DND-41 (cell line): Measurements from ENCODE around the gene ACSF3.

Source experiments
- ATAC-seq: fragments of 200-7000 bp; cut with Tn5 transposase; 3 replicates; pipeline ENCODE4 v1.9.1; 2021; ENCODE audit warnings: low read depth; ENCODE audit not compliant: insufficient read depth
- DNase-seq: peaks from one replicate; pipeline ENCODE4 v3.0.0-alpha.2; 2020
- H2AFZ ChIP-seq: 2 replicates; pipeline ENCODE4 v1.6.0; 2012; ENCODE audit warnings: low read depth, low read length
- H3K27ac ChIP-seq: 2 replicates; pipeline ENCODE4 v1.5.1; 2012; ENCODE audit warnings: low read length, inconsistent platforms
- H3K27me3 ChIP-seq: fragments of 200-600 bp; sonication (generic); 2 replicates; pipeline ENCODE4 v1.6.0; 2012; ENCODE audit warnings: low read length, mild to moderate bottlenecking, inconsistent platforms; ENCODE audit not compliant: insufficient read depth, poor library complexity
- H3K36me3 ChIP-seq: 2 replicates; pipeline ENCODE4 v1.5.1; 2012; ENCODE audit warnings: low read length, inconsistent platforms; ENCODE audit not compliant: insufficient read depth
- H3K4me1 ChIP-seq: 2 replicates; pipeline ENCODE4 v1.5.1; 2012; ENCODE audit warnings: mild to moderate bottlenecking, low read length; ENCODE audit not compliant: insufficient read depth
- H3K4me2 ChIP-seq: 2 replicates; pipeline ENCODE4 v1.6.0; 2012; ENCODE audit warnings: mild to moderate bottlenecking, moderate library complexity, low read length, inconsistent platforms; ENCODE audit not compliant: insufficient read depth
- H3K4me3 ChIP-seq, 2 experiments: fragments of 200-600 bp in 1 of 2; shearing (Covaris generic) in 1 of 2; 2 replicates each; pipeline ENCODE4 v1.5.1; 2012 to 2016; ENCODE audit warnings: inconsistent platforms in 2 of 2, low read length in 2 of 2, mild to moderate bottlenecking in 2 of 2, low read depth in 1 of 2, moderate library complexity in 1 of 2
- H3K79me2 ChIP-seq: 2 replicates; pipeline ENCODE4 v1.6.0; 2012; ENCODE audit warnings: low read length, inconsistent platforms; ENCODE audit not compliant: insufficient read depth
- H3K9ac ChIP-seq: 2 replicates; pipeline ENCODE4 v1.6.0; 2012; ENCODE audit warnings: low read depth, mild to moderate bottlenecking, inconsistent platforms, low read length, moderate library complexity
- H3K9me3 ChIP-seq: 2 replicates; pipeline ENCODE4 v1.5.1; 2012; ENCODE audit warnings: low read length, moderate library complexity, mild to moderate bottlenecking, inconsistent platforms; ENCODE audit not compliant: insufficient read depth, severe bottlenecking
- H4K20me1 ChIP-seq: 2 replicates; pipeline ENCODE4 v1.6.0; 2012; ENCODE audit warnings: low read length; ENCODE audit not compliant: insufficient read depth
- CTCF ChIP-seq: IDR thresholded peaks from 2 replicates; pipeline ENCODE4 v1.5.1; 2012; ENCODE audit warnings: borderline replicate concordance, low read length, moderate library complexity, mild to moderate bottlenecking; ENCODE audit not compliant: poor library complexity, severe bottlenecking; ENCODE audit errors: extremely low read depth
- EZH2 ChIP-seq: IDR thresholded peaks from 3 replicates; pipeline ENCODE4 v1.6.1; 2012; ENCODE audit warnings: borderline replicate concordance, low read depth, mild to moderate bottlenecking, moderate library complexity, low read length, inconsistent platforms; ENCODE audit not compliant: severe bottlenecking

The ACSF3 gene

DNA sequence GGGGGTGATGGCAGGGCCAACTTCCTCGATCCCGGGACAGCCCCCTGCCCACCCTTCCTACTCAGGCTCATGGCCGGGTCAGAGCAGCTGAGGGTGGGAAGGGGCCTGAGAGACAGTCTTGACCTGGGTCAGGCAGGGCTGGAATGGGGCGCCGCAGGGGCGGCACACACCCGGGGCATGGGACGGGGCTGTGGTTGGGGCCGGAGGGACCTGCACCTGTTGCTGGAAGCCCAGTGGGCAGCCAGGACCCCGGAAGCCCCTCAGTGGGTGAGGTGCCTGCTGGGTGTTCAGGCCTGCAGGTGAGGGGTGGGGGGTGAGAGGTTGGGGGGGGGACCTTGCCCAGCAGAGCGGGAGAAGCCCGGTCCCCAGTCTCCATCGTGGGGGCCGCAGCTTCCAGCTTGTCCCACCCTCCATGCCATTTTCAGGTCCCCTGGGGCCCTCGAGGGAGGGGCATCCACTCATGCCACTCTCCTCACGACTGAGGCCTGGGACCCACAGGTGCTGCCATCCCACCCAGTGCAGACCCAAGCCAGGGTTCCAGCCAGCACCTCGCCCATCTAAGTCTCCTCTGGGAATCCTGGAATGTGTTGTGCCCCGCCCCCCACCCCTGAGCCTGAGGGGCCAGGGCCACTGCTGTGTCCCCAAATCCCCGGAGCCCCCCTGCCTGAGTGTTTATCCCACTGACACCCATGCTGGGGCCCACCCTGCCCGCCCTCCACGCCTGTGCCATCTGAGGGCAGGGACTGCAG, 43.4 kb upstream of the ACSF3 start:
- Histone ChIP-seq H3K9ac (no peak overlapping the region), H3K4me3 (no peak overlapping the region), H3K36me3 (no peaks in the 10 kb centered on the region), H3K27me3 (no peaks in the 10 kb centered on the region), H3K4me2 (no peak overlapping the region), H3K27ac (no peak overlapping the region), H3K4me1 (no peaks in the 10 kb centered on the region), H3K9me3 (no peaks in the 10 kb centered on the region), H4K20me1 (no peaks in the 10 kb centered on the region), H3K79me2 (no peaks in the 10 kb centered on the region), H2AFZ (no peak overlapping the region)
- DNase-seq (no peak), ATAC-seq (no peak)
- no peak for TF ChIP-seq CTCF
- no peak for TF ChIP-seq EZH2

DNA sequence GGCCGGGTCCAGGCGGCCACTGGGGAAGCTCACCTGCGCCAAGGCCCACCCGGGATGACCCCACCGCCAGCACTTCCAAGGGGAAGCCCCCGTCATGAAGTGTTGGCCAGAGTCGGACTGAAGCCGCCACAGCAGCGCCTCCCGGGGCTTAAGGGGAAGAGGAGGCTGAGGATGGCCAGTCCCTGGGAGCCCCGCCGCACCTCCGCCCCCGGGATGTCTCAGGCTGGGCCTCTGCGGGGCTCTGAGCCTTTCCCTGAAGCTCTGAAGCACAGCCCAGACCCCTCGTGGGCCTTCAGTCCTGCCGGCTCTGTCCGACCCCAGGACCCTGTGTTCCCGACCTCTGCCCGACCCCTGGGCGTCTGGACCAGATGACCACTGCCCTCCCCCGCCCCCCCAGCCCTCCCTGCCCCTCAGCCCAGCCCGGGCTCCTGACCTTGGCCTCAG, 42.8 kb upstream of the ACSF3 start:
- no peak overlapping the region for H3K4me2 ChIP-seq
- H3K9me3 ChIP-seq, result no peaks in the 10 kb centered on the region
- H3K27ac ChIP-seq, result no peak overlapping the region
- DNase-seq, result no peak
- no peaks in the 10 kb centered on the region; the same call in 1 of the 2 replicates for H4K20me1 ChIP-seq
- H3K36me3 ChIP-seq, result no peaks in the 10 kb centered on the region
- no peak overlapping the region for H3K9ac ChIP-seq
- no peaks in the 10 kb centered on the region for H3K27me3 ChIP-seq
- TF ChIP-seq CTCF (no peak), EZH2 (no peak)
- no peak for ATAC-seq
- no peaks in the 10 kb centered on the region for H3K79me2 ChIP-seq
- no peak overlapping the region for H3K4me3 ChIP-seq
- no peaks in the 10 kb centered on the region for H3K4me1 ChIP-seq
- H2AFZ ChIP-seq, result no peak overlapping the region

DNA sequence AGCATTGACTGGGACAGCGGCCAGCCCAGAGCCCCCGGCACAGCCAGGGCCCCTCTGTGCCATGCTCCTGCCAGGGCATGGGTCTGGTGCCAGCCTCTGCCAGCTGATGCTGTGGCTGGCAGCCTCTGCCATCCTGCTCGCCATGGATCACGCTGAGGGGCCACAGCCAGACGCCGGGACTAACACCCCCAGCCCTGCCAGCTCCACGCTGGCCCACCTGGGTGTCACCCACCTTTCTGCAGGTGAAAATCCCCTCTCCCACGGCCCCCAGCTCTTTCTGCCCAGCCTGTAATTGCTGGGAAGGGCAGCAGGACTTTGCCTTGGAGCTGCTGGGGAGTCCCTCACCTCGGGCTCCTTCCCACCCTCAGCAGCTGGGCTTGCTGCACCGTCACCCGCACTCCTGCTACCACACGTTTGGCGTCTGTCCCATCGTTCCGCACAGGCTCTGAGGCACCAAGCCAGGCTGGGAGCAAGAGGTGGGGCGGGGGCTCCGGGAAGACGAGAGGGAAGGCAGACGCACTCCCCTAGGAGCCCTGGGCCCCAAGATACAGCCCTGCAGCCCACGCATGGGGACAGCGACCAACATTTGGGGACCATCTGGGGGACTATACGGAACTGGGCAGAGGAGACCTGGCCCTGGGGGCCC, 42.0 kb upstream of the ACSF3 start:
- Histone ChIP-seq H3K36me3 (no peaks in the 10 kb centered on the region), H3K27ac (no peak overlapping the region), H3K27me3 (no peaks in the 10 kb centered on the region), H3K4me2 (no peak overlapping the region), H3K9me3 (no peaks in the 10 kb centered on the region), H2AFZ (no peak overlapping the region), H3K4me1 (no peaks in the 10 kb centered on the region), H3K79me2 (no peaks in the 10 kb centered on the region), H4K20me1 (no peaks in the 10 kb centered on the region; the same call in 1 of the 2 replicates), H3K9ac (no peak overlapping the region), H3K4me3 (no peak overlapping the region)
- ATAC-seq (no peak), DNase-seq (no peak)
- TF ChIP-seq EZH2, result no peak
- no peak for TF ChIP-seq CTCF
